Measurements from ENCODE around the gene TIAM1.

- TF ChIP-seq CTCF (IDR thresholded peaks at IDR 0.05) = peak; percentile 46 to 61 (median 56)
- TF ChIP-seq POLR2A (IDR thresholded peaks at IDR 0.05; ENCODE audit: low read depth) = no peak
- no peak for TF ChIP-seq EP300 (IDR thresholded peaks at IDR 0.05)
These were observed 145.5 kb downstream of the TIAM1 start for GRCh38 chr21:31198575-31198974.

Data from esophagus muscularis mucosa (tissue), 4 donors.